Gastroesophageal sphincter (tissue), 4 donors: ENCODE results near the gene MACROD2. TPM values are rescaled to one million over a fixed set of nuclear protein-coding genes. Genes with fewer than 3 reads are reported as not detected.

Source experiments
- ATAC-seq: fragments of 150-250 bp; one replicate; pipeline ENCODE4 v1.9.1; 2016; ENCODE audit warnings: mild to moderate bottlenecking, moderate library complexity
- H3K27ac ChIP-seq, 4 donors: fragments of 200-600 bp; sonication (generic) in 3 of 4; 1 replicate in 3 of 4; 2 replicates in 1 of 4; pipeline ENCODE4 v1.5.1; 2016 to 2019
- H3K27me3 ChIP-seq: fragments of 200-600 bp; sonication (generic); one replicate; pipeline ENCODE4 v1.5.1; 2019
- H3K36me3 ChIP-seq, 2 donors: fragments of 200-600 bp; sonication (generic); one replicate each; pipeline ENCODE4 v1.5.1; 2019; ENCODE audit warnings: control low read depth in 1 of 2
- H3K4me1 ChIP-seq, 3 donors: fragments of 200-600 bp; sonication (generic); 1 replicate in 2 of 3; 2 replicates in 1 of 3; pipeline ENCODE4 v1.5.1; 2016 to 2019; ENCODE audit warnings: control low read depth in 2 of 3
- H3K4me3 ChIP-seq, 2 donors: fragments of 200-600 bp; sonication (generic); one replicate each; pipeline ENCODE4 v1.5.1; 2019; ENCODE audit warnings: mild to moderate bottlenecking in 1 of 2, moderate library complexity in 1 of 2
- H3K9me3 ChIP-seq, 3 donors: fragments of 200-600 bp; sonication (generic); one replicate each; pipeline ENCODE4 v1.5.1; 2017 to 2019; ENCODE audit warnings: control low read depth in 2 of 3
- CTCF ChIP-seq, 4 experiments: fragments of 200-600 bp in 2 of 4; fragments of 450-650 bp in 2 of 4; sonication (generic) in 1 of 4; IDR thresholded peaks; one replicate each; pipeline ENCODE4 v1.5.1; 2017 to 2019; ENCODE audit warnings: antibody characterized with exemption in 4 of 4, mild to moderate bottlenecking in 2 of 4, moderate library complexity in 2 of 4
- EP300 ChIP-seq: sonication (generic); formaldehyde crosslinking; IDR thresholded peaks from one replicate; pipeline ENCODE4 v1.6.1; 2017; ENCODE audit warnings: antibody characterized with exemption, mild to moderate bottlenecking
- POLR2A ChIP-seq, 2 donors: fragments of 450-650 bp; IDR thresholded peaks; one replicate each; pipeline ENCODE4 v1.6.1; 2017; ENCODE audit warnings: antibody characterized with exemption in 2 of 2, mild to moderate bottlenecking in 2 of 2, moderate library complexity in 1 of 2
- POLR2AphosphoS5 ChIP-seq: sonication (generic); formaldehyde crosslinking; IDR thresholded peaks from one replicate; pipeline ENCODE4 v1.6.1; 2017; ENCODE audit warnings: antibody characterized with exemption
- WGBS, 2 donors: methylation state at CpG; one replicate each; pipeline ENCODE4 v1.1.5; 2018; ENCODE audit warnings: low coverage in 1 of 2; 5-methylcytosine and 5-hydroxymethylcytosine counted together
- total RNA-seq, 4 donors: library from RNA; depleted of rRNA; stranded (reverse); fragments of >200 nt; gene quantifications; one replicate each; pipeline ENCODE4 v1.1.0, GENCODE V29; 2016

MACROD2 gene
- total RNA-seq, 4 donors from 2014 or later = 4.0 to 12.1 (median 7.4) TPM

- Histone ChIP-seq H3K9me3 (no peaks in the 10 kb centered on the region), H3K4me1 (no peaks in the 10 kb centered on the region), H3K4me3 (no peak overlapping the region), H3K27ac (no peak overlapping the region), H3K27me3 (no peaks in the 10 kb centered on the region), H3K36me3 (no peaks in the 10 kb centered on the region)
- ATAC-seq = no peak
- WGBS, 2 donors = 73 to 91% methylated on average over 3 of the region's 3 CpGs
- no peak for TF ChIP-seq EP300
Observed at GRCh38 chr20:14729390-14729789, 734.1 kb downstream of the MACROD2 start.

GRCh38 chr20:14732343-14732742, 737.0 kb downstream of the MACROD2 start:
- H3K4me1 ChIP-seq = no peaks in the 10 kb centered on the region
- no peak overlapping the region for H3K27ac ChIP-seq
- no peaks in the 10 kb centered on the region for H3K9me3 ChIP-seq
- H3K4me3 ChIP-seq = no peak overlapping the region
- ATAC-seq = no peak
- H3K36me3 ChIP-seq = no peaks in the 10 kb centered on the region
- WGBS, 2 donors = 85 to 91% methylated on average over 3 of the region's 3 CpGs
- H3K27me3 ChIP-seq = no peaks in the 10 kb centered on the region
- TF ChIP-seq POLR2A (IDR thresholded peaks at IDR 0.05) = no peak
- TF ChIP-seq CTCF (IDR thresholded peaks at IDR 0.05) = no peak
- no peak for TF ChIP-seq POLR2AphosphoS5
- TF ChIP-seq EP300 = no peak

GRCh38 chr20:14732996-14733395, 737.7 kb downstream of the MACROD2 start:
- H3K27me3 ChIP-seq = no peaks in the 10 kb centered on the region
- TF ChIP-seq CTCF (IDR thresholded peaks at IDR 0.05) (no peak), POLR2A (IDR thresholded peaks at IDR 0.05) (no peak), EP300 (no peak), POLR2AphosphoS5 (no peak)
- no peak overlapping the region for H3K27ac ChIP-seq
- WGBS, 2 donors = 75 to 85% methylated on average over 1 of the region's 1 CpG
- no peaks in the 10 kb centered on the region for H3K4me1 ChIP-seq
- no peaks in the 10 kb centered on the region for H3K9me3 ChIP-seq
- no peak overlapping the region for H3K4me3 ChIP-seq
- H3K36me3 ChIP-seq = no peaks in the 10 kb centered on the region
- no peak for ATAC-seq

- H3K27me3 ChIP-seq = no peaks in the 10 kb centered on the region
- TF ChIP-seq EP300 = no peak
- no peak overlapping the region for H3K4me3 ChIP-seq
- no peak overlapping the region for H3K27ac ChIP-seq
- no peak for ATAC-seq
- no peaks in the 10 kb centered on the region for H3K9me3 ChIP-seq
- no peaks in the 10 kb centered on the region for H3K4me1 ChIP-seq
- H3K36me3 ChIP-seq = no peaks in the 10 kb centered on the region
Observed at GRCh38 chr20:14740380-14740779, 745.1 kb downstream of the MACROD2 start.

GRCh38 chr20:14741616-14742015, 746.3 kb downstream of the MACROD2 start:
- Histone ChIP-seq H3K36me3 (no peaks in the 10 kb centered on the region), H3K4me1 (no peaks in the 10 kb centered on the region), H3K9me3 (no peaks in the 10 kb centered on the region), H3K27me3 (no peaks in the 10 kb centered on the region), H3K27ac (no peak overlapping the region), H3K4me3 (no peak overlapping the region)
- ATAC-seq = no peak
- TF ChIP-seq POLR2A (IDR thresholded peaks at IDR 0.05) (no peak), POLR2AphosphoS5 (no peak), CTCF (IDR thresholded peaks at IDR 0.05) (no peak)

- no peak for TF ChIP-seq POLR2AphosphoS5
- H3K27ac ChIP-seq = no peak overlapping the region
- H3K4me3 ChIP-seq = no peak overlapping the region
- H3K36me3 ChIP-seq = no peaks in the 10 kb centered on the region
- no peaks in the 10 kb centered on the region for H3K27me3 ChIP-seq
- WGBS, 2 donors = 0 to 63% methylated on average over 1 to 3 of the region's 3 CpGs
- H3K9me3 ChIP-seq = no peaks in the 10 kb centered on the region
- ATAC-seq = no peak
- no peaks in the 10 kb centered on the region for H3K4me1 ChIP-seq
Observed at GRCh38 chr20:14744723-14745122, 749.4 kb downstream of the MACROD2 start.

- H3K27ac ChIP-seq = no peak overlapping the region
- H3K27me3 ChIP-seq = no peaks in the 10 kb centered on the region
- TF ChIP-seq CTCF (IDR thresholded peaks at IDR 0.05) = no peak
- TF ChIP-seq POLR2AphosphoS5 = no peak
- no peak for TF ChIP-seq EP300
- no peak for TF ChIP-seq POLR2A (IDR thresholded peaks at IDR 0.05)
- no peak overlapping the region for H3K4me3 ChIP-seq
- no peaks in the 10 kb centered on the region for H3K4me1 ChIP-seq
- no peaks in the 10 kb centered on the region for H3K36me3 ChIP-seq
- WGBS, 2 donors = 47 to 77% methylated on average over 1 to 2 of the region's 2 CpGs
- no peaks in the 10 kb centered on the region for H3K9me3 ChIP-seq
- no peak for ATAC-seq
Observed at GRCh38 chr20:14745830-14746229, 750.5 kb downstream of the MACROD2 start.
